Stimulated activated CD8-positive, alpha-beta memory T cell treated with anti-CD3 and anti-CD28 coated beads, Interleukin-12 subunit alpha, Interleukin-12 subunit beta, amount 100 ng/mL, for 24 hours (primary cell): Measurements from ENCODE around the gene CHIT1.

Experiments used
- DNase-seq: peaks from one replicate; pipeline ENCODE4 v3.0.0-alpha.2; 2020; ENCODE audit errors: extremely low read depth

CHIT1 gene

DNA sequence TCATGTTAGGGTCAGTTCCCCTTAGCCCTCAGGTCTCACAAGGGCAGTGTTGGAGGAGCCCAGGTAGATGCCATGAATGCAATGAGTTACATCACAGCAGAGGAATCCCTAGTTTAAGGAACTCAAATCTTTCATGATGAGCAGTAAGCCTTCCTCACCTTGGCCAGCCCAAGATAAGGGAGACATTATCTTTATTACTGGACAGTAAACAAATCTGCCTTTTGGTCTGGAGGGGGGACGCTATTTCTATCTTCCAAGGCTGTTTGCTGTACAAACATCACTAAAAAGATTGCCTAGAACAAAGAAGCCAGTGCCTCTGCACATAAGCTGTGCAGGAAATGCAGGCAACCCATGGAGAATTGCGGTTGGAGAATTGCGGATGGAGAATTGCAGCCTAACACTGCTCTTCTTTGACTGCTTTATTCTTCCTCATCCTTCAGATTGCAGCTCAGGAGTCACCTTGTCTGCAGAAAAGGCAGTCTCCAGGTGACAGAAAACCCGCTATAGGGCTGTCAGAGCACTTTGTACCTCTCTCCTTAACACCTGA lies 40.7 kb downstream of the CHIT1 start:
- DNase-seq, result no peak

DNA sequence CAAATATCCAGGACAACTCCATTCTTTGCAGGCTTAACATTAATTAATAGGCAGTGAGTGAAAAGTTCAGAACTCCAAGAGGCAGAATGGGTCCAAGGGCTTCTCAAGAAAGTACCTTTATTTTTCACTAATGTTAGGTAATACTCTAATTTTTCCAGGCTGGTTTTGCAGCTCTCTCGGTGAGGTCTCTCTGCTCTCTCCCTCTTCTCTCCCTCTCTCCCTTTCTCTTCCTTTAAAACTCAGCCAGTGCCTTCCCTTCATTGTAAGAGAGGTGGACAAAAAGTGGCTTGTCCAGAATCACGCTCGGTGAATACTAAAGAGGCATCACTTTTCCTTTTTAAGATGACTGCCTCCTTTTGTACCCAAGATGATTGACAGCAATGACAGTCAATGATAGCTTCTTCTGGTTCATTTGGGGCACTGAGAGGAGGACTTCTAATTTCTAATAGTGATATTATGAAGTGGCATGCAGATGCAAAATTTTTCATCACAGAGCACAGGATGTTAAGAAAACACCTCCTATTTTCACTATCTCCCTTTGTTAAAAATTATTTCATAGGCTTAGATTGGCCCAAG lies 41.7 kb downstream of the CHIT1 start:
- no peak for DNase-seq

DNA sequence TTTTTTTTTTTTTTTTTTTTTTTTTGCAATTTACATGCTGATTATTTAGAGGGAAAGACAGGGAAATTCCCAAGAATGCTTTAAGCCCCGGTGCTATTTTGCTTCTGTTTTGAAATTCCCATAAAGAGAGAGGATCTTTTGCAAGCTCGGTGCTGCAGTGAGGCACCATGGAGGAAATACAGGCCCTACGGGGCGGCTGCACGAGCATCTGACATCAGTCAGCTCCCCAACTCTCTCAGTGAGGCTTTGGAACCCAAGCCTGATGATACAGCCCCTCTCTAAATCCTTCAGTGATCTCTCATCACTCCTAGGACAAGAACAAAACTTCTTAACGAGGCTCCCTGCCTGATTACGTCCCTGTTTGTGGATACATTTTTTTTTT lies 42.2 kb downstream of the CHIT1 start:
- DNase-seq, result no peak

DNA sequence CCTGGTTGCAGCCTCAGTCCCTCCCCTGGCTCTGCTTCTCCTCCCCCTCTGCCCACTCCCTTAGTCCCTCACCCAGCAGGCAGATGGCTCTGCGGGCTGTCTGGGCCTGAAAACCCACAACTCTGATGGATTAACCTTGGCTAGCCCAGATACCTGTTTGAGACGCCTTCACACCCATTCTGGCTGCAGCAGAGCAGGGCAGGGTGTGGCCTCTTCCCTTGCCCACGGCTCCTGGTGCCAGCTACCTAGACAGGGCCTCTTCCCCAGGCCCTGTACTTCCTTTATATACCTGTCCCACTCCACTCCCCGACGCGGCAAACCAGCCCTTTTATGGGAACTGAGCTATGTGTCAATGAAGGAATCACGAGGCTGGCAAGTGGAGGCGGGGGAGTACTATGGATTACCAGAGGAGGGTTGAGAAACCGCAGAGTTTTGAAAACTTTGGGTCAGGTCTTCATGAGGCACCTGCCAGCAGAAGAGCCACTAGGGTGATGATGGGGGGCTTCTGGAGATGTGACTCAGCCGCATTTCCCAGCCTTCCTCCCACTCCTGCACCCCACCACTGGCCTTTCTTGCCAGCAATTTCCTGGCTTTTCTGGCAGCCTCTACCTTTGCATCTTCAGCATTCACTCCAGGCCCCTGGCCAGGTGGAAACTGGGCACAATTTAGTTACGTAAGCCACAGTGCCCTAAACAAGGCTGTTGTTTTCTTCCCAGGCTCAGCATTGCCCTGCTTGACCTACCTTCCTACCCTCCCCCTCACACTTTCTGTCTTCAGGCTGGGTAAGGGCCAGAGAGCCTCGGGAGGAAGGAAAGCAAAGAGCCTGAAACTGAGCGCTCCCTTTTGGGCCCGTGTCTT lies 42.8 kb downstream of the CHIT1 start, which contains the start of gene CHI3L1:
TSS of gene CHI3L1 (minus strand) at position 259 of the 858 bp plus-strand sequence. CDS start at position 178, 81 bp downstream.
- DNase-seq, result no peak

DNA sequence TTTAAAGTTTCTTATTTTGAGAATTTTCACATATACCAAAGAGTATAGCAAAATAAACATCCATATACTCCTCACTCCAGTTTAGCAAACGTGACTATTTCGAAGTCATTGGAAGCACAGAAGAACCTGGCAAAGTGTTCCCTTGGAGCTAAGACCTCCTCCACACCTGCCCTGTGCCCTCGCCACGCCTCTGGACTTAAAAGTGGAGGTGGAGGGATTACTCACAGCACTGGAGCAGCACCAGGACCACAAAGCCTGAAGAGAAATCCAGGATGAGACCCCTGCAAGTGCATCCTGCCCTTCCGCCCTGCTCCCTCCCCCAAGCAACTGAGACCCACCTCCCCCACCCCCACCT lies 43.4 kb downstream of the CHIT1 start:
- no peak for DNase-seq

DNA sequence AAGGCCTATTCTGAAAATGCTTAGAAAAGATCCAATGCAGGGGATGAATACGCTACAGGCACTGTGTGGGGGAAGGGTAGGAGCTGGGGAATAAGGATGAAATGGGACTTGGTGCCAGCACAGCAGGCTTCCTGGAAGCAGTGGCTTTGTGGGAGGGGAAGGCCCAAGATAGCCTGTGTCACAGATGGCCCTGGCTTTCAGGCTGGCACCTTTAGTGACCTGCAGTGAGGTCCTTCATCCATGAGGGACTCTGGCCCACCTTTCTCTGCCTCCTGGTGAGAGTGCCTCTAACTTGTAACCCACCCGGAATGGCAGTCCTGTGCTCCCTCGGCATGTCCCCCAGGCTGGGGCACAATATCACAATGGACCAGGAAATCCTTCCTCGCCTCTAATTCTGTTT lies 43.9 kb downstream of the CHIT1 start:
- DNase-seq, result no peak

- DNase-seq, result no peak
Observed at GRCh38 chr1:203185061-203185461, 44.4 kb downstream of the CHIT1 start.

GRCh38 chr1:203184467-203184866 lies 45.0 kb downstream of the CHIT1 start:
- no peak for DNase-seq

DNA sequence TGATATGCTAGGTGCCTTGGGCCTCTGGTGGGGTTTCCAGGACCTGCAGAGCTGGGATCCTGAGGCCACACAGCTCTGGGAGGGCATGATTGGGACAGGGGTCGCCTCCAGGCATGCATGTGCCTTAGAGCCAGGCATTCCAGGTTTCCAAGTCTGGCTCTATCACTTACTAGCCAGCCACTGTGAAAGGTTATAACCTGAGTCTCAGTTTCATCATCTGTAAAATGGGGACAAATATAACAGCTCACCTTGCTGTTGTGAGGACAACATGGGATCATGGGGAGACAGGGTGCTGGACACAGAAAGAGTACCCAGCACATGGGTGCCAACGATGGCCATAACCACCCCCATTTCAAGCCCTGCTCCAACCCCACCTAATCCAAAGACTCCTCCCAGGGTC lies 45.6 kb downstream of the CHIT1 start:
- no peak for DNase-seq

DNA sequence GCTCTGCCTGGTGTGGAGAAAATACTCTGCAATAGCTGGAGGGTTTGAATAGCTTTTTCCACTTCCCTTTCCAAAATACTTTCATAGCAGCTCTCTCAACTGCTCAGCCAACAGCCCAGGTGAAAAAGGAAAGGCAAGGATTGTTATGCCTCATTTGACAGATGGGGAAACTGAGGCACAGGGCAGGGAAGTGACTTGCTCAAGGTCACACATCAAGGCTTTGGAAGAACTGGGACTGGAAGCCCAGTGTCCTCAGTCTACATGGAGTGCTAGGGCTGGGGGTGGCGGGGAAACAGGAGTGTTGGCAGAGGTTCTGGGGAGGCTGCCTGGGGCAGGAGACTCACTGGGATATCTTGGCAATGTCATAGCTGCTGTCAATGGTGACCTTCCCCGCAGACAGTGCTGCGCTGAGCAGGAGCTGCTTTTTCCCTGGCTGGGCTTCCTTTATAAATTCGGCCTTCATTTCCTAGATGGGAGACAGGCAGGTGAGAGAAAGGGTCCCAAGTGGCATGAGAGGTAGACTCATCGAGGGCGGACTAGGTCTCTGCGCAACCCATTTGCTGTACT lies 47.0 kb downstream of the CHIT1 start:
- DNase-seq, result no peak

- DNase-seq, result no peak
Observed at GRCh38 chr1:203181586-203182386, 47.7 kb downstream of the CHIT1 start.

GRCh38 chr1:203180611-203181330 lies 48.7 kb downstream of the CHIT1 start:
- DNase-seq, result no peak

DNA sequence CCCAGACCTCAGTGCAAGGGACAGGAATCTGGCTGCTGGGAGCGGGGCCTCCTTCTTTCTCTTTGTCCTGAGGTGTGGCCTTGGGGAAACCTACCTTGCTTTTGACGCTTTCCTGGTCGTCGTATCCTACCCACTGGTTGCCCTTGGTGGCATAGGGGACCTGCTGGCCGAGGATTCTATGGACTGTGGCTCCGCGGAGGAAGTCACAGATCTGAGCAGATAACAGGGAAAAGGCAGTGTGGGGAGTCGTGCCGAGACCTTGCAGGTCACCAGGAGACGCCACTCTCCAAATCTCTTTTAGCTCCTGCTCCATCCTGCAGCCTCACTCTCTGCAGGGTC lies 49.8 kb downstream of the CHIT1 start:
- DNase-seq, result no peak

DNA sequence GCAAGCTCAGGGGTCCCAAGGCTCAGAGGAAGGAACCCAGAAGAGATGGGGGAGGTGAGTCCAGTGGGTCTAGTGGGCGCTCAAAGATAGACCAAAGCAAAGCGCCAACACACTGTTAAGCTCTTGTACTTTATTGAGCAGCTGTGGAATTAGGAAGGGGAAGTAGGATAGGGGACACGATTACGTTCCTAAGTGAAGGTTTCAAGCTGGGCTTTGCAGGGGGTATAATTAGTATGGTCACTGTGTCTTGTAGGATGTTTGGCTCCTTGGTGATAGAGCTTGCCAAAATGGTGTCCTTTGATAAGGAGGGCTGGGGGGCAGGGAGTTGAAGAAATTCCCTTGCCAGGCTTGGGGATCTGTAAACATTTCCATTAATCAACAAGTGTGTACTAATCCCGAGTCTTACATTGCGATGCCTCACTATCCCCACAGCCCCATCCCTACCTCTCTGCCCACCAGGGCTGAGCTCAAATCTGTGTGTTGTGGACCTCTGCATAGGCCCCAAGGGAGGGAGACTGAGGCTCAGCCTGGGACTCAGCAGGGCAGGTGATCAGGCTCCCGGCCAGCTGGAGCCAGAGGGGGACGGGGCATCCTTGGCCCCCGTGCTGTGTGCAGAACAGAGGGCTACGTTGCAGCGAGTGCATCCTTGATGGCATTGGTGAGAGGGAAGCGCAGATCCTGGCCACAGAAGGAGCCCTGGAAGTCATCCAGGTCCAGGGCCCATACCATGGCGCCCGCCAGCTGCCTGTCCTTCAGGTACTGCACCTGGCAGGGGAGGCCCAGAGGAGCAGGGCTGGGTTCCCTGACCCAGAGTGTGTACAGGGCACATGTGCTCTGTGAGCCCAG lies 50.4 kb downstream of the CHIT1 start:
- no peak for DNase-seq

DNA sequence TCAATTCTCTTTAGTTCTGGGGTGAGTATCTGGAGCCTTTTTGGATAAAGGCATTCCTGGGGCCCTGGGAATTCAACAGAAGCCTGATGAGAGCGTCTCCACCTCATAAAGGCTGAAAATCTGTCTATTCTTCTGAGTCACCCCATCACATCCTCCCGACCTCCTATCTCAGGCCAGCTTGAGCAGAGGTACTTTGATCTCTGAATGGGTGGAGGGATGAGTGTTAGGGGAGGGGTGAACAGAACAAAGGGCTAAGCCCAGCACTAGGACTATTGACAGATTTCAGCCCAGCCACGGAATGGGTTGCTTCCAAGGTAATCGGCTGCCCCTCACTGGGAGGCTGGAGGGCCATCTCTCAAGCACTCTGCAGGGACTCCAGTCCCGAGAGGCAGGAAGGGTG lies 51.4 kb downstream of the CHIT1 start:
- no peak for DNase-seq

DNA sequence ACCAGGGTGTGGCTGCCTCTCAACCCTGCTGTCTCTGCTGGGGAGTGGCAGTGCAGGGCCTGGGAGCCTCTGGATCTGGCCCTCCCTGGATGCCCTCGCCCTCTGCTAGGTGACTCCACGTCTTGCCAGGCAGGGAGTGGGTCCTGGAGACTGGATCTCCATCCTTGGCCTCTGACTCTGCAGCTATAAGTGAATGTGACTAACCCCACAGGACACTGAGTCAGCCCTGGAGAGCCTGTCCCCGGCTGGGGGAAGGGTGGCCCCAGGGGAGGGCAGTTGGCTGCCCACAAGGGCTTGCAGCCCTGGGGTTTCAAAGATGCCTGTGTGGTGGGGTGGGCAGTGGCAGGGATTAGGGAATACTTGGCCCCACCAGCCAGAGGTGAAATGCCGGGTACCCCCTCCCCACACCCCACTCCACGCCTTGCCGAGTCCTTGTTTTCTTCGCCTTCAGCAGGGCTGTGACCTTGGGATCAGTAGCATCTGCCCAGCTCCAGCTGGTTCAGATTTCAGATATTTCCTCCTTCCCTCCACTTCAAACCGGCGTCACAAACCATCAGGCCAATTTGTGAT lies 51.9 kb downstream of the CHIT1 start:
- no peak for DNase-seq

DNA sequence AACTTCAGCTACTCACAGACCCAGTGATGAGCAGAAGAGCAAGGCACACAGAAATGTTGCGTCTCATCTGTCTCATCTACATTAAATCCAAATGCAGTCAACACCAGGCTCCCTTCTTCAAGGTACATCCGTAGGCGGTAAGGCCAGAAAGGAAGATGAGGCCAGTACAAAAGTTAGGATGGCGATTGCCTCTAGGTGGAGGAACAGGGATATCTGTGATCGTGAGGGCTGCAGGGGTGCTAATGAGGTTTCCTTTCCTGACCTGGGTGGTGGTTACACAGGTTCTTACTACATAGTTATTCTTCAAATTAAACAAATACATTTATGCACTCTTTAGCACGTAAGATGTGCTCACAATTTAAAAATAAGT lies 52.5 kb downstream of the CHIT1 start:
- no peak for DNase-seq

DNA sequence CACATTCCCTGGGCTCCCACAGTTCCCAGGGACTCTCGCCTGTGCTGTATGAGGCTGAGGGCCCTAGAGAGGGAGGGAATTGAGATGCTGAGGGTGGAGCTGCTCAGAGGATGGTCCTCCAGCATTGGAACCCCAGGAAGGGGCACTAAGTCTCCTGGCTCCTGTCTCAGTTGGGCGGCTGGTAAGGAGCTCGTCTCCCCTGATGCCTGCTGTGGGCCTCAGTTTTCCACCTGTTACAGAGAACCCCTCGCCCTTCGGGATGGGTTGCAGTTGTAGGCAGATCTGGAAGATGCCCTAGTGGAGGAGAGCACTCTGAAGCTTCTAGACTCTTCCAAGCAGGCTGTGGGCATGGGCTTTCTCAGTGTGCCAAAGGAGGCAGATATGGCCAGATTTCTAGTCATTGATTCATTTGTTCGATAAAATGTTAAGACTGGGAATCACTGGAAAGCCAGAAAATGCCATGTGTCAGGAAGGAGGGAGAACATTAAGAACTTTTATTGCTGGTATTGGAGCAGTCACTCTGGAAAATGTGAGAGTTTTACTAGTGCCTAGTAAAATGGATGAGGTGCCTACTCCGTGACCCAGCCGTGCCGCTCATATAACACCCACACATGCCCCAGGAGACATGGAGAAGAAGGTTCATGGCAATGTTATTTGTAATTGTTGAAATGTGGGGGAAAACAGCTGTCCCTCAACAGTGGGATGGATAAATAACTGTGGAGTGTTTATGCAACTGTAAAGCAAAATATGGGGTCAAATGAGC lies 53.0 kb downstream of the CHIT1 start:
- no peak for DNase-seq

- DNase-seq, result no peak
Observed at GRCh38 chr1:203175827-203176241, 53.6 kb downstream of the CHIT1 start.
